OCI-LY1 (cell line): ENCODE data around the gene TPSAB1.

Source experiments
- CTCF ChIP-seq: fragments of 200-600 bp; sonication (generic), shearing (Covaris generic); IDR thresholded peaks from 2 replicates; pipeline ENCODE4 v1.5.1; 2017; ENCODE audit warnings: mild to moderate bottlenecking, antibody characterized with exemption, low read length, moderate library complexity, mixed read lengths
- EZH2 ChIP-seq: fragments of 200-600 bp; sonication (generic), shearing (Covaris generic); IDR thresholded peaks from 2 replicates; pipeline ENCODE4 v1.8.0; 2017; ENCODE audit warnings: borderline replicate concordance, mixed run types, mild to moderate bottlenecking, antibody characterized with exemption, low read length, moderate library complexity, mixed read lengths

GRCh38 chr16:1283296-1283695 lies 42.8 kb downstream of the TPSAB1 start:
- TF ChIP-seq CTCF (no peak), EZH2 (no peak)
